HEK293T (cell line): ENCODE data around the gene DTNB.

Experiments
- ARNT ChIP-seq: fragments of 450-650 bp; IDR thresholded peaks from 2 replicates; pipeline ENCODE4 v1.6.1; 2017; ENCODE audit warnings: mild to moderate bottlenecking
- BHLHE40 ChIP-seq: fragments of 450-650 bp; IDR thresholded peaks from 2 replicates; pipeline ENCODE4 v1.6.1; 2016; ENCODE audit warnings: mild to moderate bottlenecking, moderate library complexity, borderline replicate concordance
- ELF4 ChIP-seq: fragments of 450-650 bp; IDR thresholded peaks from 2 replicates; pipeline ENCODE4 v1.6.1; 2017; ENCODE audit warnings: antibody characterized with exemption
- FOXA1 ChIP-seq: fragments of 450-650 bp; IDR thresholded peaks from 2 replicates; pipeline ENCODE4 v1.6.1; 2016; ENCODE audit warnings: mild to moderate bottlenecking
- FOXK2 ChIP-seq: fragments of 450-650 bp; IDR thresholded peaks from 2 replicates; pipeline ENCODE4 v1.6.1; 2016; ENCODE audit warnings: mild to moderate bottlenecking
- FOXM1 ChIP-seq: fragments of 450-650 bp; IDR thresholded peaks from 2 replicates; pipeline ENCODE4 v1.6.1; 2017; ENCODE audit warnings: mild to moderate bottlenecking, borderline replicate concordance
- HDGF ChIP-seq: fragments of 450-650 bp; IDR thresholded peaks from 2 replicates; pipeline ENCODE4 v1.6.1; 2017; ENCODE audit warnings: antibody characterized with exemption, borderline replicate concordance
- L3MBTL2 ChIP-seq: fragments of 450-650 bp; conservative IDR thresholded peaks from 2 replicates; pipeline ENCODE4 v1.6.1; 2016; ENCODE audit warnings: mild to moderate bottlenecking
- LEF1 ChIP-seq: fragments of 450-650 bp; IDR thresholded peaks from 2 replicates; pipeline ENCODE4 v1.6.1; 2017; ENCODE audit warnings: mild to moderate bottlenecking, borderline replicate concordance
- NFRKB ChIP-seq: fragments of 450-650 bp; IDR thresholded peaks from 2 replicates; pipeline ENCODE4 v1.6.1; 2016; ENCODE audit warnings: mild to moderate bottlenecking, moderate library complexity
- SP1 ChIP-seq: fragments of 450-650 bp; IDR thresholded peaks from 2 replicates; pipeline ENCODE4 v1.6.1; 2017
- SUZ12 ChIP-seq: fragments of 450-650 bp; IDR thresholded peaks from 2 replicates; pipeline ENCODE4 v1.6.1; 2016; ENCODE audit warnings: mild to moderate bottlenecking
- TARDBP ChIP-seq: fragments of 450-650 bp; IDR thresholded peaks from 2 replicates; pipeline ENCODE4 v1.6.1; 2016
- ZNF384 ChIP-seq: fragments of 450-650 bp; IDR thresholded peaks from 2 replicates; pipeline ENCODE4 v1.6.1; 2016

GRCh38 chr2:25598911-25599310, 74.5 kb downstream of the DTNB start:
- TF ChIP-seq FOXA1 (no peak), ARNT (no peak), TARDBP (no peak), FOXK2 (no peak), LEF1 (no peak), SUZ12 (no peak), FOXM1 (no peak), SP1 (no peak), L3MBTL2 (no peak), NFRKB (no peak), BHLHE40 (no peak), ZNF384 (no peak), ELF4 (no peak), HDGF (no peak)
